Kidney (tissue), 14 donors: ENCODE measurements around the gene EGFR. TPM values are rescaled to one million over a fixed set of nuclear protein-coding genes. Genes with fewer than 3 reads are reported as not detected.

Experiments
- DNase-seq, 5 donors: peaks; one replicate each; pipeline ENCODE4 v3.0.0-alpha.2; 2013 to 2020
- FAIRE-seq: peaks from 2 replicates; lab custom pipeline; 2012; peaks lifted over from hg19 to GRCh38; lab: Jason Lieb, UNC
- H3K27ac ChIP-seq, 2 donors: one replicate each; pipeline ENCODE4 v1.7.0; 2013; ENCODE audit warnings: low read depth in 2 of 2, low read length in 2 of 2, inconsistent platforms in 1 of 2
- H3K27me3 ChIP-seq: one replicate; pipeline ENCODE4 v1.7.1; 2013; ENCODE audit warnings: low read length, inconsistent platforms; ENCODE audit not compliant: control insufficient read depth, insufficient read depth
- H3K36me3 ChIP-seq, 3 donors: one replicate each; pipeline versions ENCODE4 v1.7.0 to v1.7.1; 2013; ENCODE audit warnings: low read length in 3 of 3, control low read depth in 1 of 3, inconsistent platforms in 1 of 3; ENCODE audit not compliant: insufficient read depth in 3 of 3, control insufficient read depth in 2 of 3
- H3K4me1 ChIP-seq, 3 donors: one replicate each; pipeline versions ENCODE4 v1.7.0 to v1.7.1; 2013; ENCODE audit warnings: low read length in 3 of 3, inconsistent platforms in 1 of 3, low read depth in 1 of 3; ENCODE audit not compliant: control insufficient read depth in 2 of 3, insufficient read depth in 2 of 3
- H3K4me3 ChIP-seq, 3 donors: one replicate each; pipeline versions ENCODE4 v1.7.0 to v1.8.1; 2013; ENCODE audit warnings: low read length in 3 of 3, control low read depth in 1 of 3, inconsistent platforms in 1 of 3
- H3K9ac ChIP-seq, 3 donors: one replicate each; pipeline versions ENCODE4 v1.7.0 to v1.7.1; 2013; ENCODE audit warnings: low read length in 3 of 3, control low read depth in 1 of 3, inconsistent platforms in 1 of 3
- H3K9me3 ChIP-seq, 3 donors: one replicate each; pipeline versions ENCODE4 v1.7.0 to v1.7.1; 2013; ENCODE audit warnings: low read length in 3 of 3, control low read depth in 1 of 3, inconsistent platforms in 1 of 3; ENCODE audit not compliant: control insufficient read depth in 2 of 3, insufficient read depth in 1 of 3
- CTCF ChIP-seq: IDR thresholded peaks from 3 replicates; pipeline ENCODE4 v1.5.1; 2012; ENCODE audit warnings: mild to moderate bottlenecking, moderate library complexity, borderline replicate concordance; ENCODE audit not compliant: insufficient read depth; ENCODE audit errors: extremely low read depth
- intact Hi-C: fragments of 100-400 bp; cut with DNase I; formaldehyde crosslinking; loops from one replicate; pipeline ENCODE4 v1.11.1; 2022
- polyA plus RNA-seq: library from polyadenylated mRNA; stranded (reverse); fragments of 350-450 nt; fragmentation: Illumina TruSeq; extraction: RNeasy Lipid Tissue Mini Kit (QIAGEN cat#74804); gene quantifications from one replicate; pipeline ENCODE4 v1.2.3, GENCODE V29; 2014; ENCODE audit warnings: low read depth, low replicate concordance; ENCODE audit not compliant: insufficient read depth
- total RNA-seq: library from RNA; stranded (reverse); fragmentation: NEBNext Ultra II Directional; extraction: Animal tissue kit (Norgen Biotek cat#: 25700); gene quantifications from one replicate; pipeline ENCODE4 v1.2.1, GENCODE V29; 2021
- donor health status: control.
- donor health status: control.
- donor health status: control.
- donor health status: control.
- donor health status: control.
- donor health status: DM: yes; HTN: yes; CAD: no.
- donor health status: Normal renal cell carcinoma (clear cell type).

Gene EGFR
- total and polyA plus RNA-seq, 2 donors from 2014 or later = 5.9 to 61.3 TPM

DNA sequence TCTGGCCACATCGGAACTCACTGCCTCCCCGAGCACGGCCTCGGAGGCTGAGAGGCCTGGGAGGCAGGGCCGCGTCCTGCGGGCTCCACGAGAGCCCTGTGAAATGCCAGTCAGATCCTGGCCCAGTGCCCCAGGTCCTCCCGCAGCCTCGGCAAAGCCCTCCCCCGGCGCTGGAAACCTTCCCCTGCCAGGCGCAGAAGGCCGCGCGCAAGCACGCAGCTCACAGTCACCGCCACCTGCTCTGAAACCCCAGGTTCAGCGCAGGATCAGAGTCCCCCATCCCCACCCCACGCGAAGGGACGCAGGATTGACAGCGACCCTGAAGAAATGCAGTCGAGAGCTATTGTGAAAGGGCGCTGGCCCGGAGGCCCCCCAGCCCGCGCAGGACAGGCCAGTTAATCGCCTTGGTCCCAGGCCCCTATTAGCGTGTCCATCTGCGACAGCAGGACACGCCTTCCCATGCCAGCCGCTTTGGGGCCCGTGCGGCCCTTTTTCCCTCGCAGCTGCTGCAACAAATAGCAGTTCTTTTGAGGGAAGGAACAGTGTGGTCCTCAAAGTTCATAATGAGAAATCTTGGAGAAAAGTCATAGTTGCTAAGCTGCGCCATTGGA is 13.5 kb upstream of the EGFR start:
- Histone ChIP-seq H3K4me3 (no peak overlapping the region), H3K27ac (no peak overlapping the region), H3K4me1 (no peaks in the 10 kb centered on the region), H3K27me3 (no peaks in the 10 kb centered on the region), H3K9me3 (no peaks in the 10 kb centered on the region), H3K36me3 (no peaks in the 10 kb centered on the region), H3K9ac (no peak overlapping the region)
- no peak for TF ChIP-seq CTCF
- DNase-seq (no peak), FAIRE-seq (no peak)
- intact Hi-C loops = no loop called here

DNA sequence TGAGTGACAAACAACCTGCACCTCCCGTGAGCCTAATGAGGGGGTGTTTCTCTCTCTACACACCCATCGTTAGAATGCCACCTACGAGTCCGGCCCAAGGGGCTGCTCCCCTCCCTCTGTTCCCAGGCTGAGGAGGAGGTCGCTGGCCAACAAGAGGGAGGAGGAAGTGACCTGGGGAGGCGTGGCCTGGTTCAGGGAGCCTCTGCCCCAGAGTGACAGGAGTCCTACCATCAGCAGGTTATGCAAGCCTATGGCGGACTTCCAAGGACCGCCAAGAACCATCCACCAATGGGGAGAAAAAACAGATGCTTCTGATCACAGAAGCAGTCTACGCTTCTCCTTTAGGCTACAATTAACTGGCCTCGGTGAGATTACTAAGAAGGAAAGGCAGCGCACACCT is 12.3 kb upstream of the EGFR start:
- TF ChIP-seq CTCF = no peak
- FAIRE-seq = no peak
- Histone ChIP-seq H3K36me3 (no peaks in the 10 kb centered on the region), H3K4me3 (no peak overlapping the region), H3K27ac (no peak overlapping the region), H3K9ac (no peak overlapping the region), H3K27me3 (no peaks in the 10 kb centered on the region), H3K9me3 (no peaks in the 10 kb centered on the region), H3K4me1 (no peaks in the 10 kb centered on the region)
- intact Hi-C loops = no loop called here
- no peak for DNase-seq

- H3K27ac ChIP-seq = no peak overlapping the region
- no peak overlapping the region for H3K9ac ChIP-seq
- peaks cover 0 to 6% (median 0%) of the 10 kb centered on the region in 3 donors for H3K4me1 ChIP-seq
- no peaks in the 10 kb centered on the region for H3K27me3 ChIP-seq
- DNase-seq (no peak), FAIRE-seq (no peak)
- no peaks in the 10 kb centered on the region for H3K36me3 ChIP-seq
- H3K9me3 ChIP-seq = no peaks in the 10 kb centered on the region
- TF ChIP-seq CTCF = no peak
- H3K4me3 ChIP-seq = no peak overlapping the region
- intact Hi-C loops = no loop called here
Observed at GRCh38 chr7:55013851-55014250, 5.0 kb upstream of the EGFR start.
